Renal cortex interstitium (tissue), 11 donors: ENCODE measurements around the gene IFITM1. TPM values are rescaled to one million over a fixed set of nuclear protein-coding genes. Genes with fewer than 3 reads are reported as not detected.
"Not testable (repeated sequence)": the region's sequence is repeated elsewhere in the genome, so short reads cannot be mapped to it uniquely, and the experiment has no call there.

Source experiments
- DNase-seq, 11 donors: peaks; one replicate each; pipeline ENCODE4 v3.0.0-alpha.2; 2013; ENCODE audit warnings: low read depth in 9 of 11, low spot score in 4 of 11; ENCODE audit errors: extremely low read depth in 1 of 11
- polyA plus RNA-seq, 3 donors: library from polyadenylated mRNA; unstranded; fragments of 120-200 nt; gene quantifications; one replicate each; pipeline ENCODE4 v1.2.1, GENCODE V29; 2013; ENCODE audit not compliant: insufficient read length in 3 of 3

The IFITM1 gene
- polyA plus RNA-seq, 3 donors = 36.7 to 47.9 (median 42.5) TPM

- peak in 1 of 11 donors; percentile 47 for DNase-seq
Measured at GRCh38 chr11:279966-280705, 33.7 kb upstream of the IFITM1 start.

- DNase-seq = no peak
Measured at GRCh38 chr11:280706-281485, 32.9 kb upstream of the IFITM1 start.

- DNase-seq = no peak
Measured at GRCh38 chr11:281486-282161, 32.2 kb upstream of the IFITM1 start.

- no peak for DNase-seq
Measured at GRCh38 chr11:282171-282570, 31.7 kb upstream of the IFITM1 start.

GRCh38 chr11:282630-283360 lies 31.0 kb upstream of the IFITM1 start:
- no peak for DNase-seq

GRCh38 chr11:283405-284104 lies 30.3 kb upstream of the IFITM1 start:
- DNase-seq = no peak

- DNase-seq = peak in 4 of 11 donors; percentile 44 to 55 (median 52)
Measured at GRCh38 chr11:284105-285020, 29.5 kb upstream of the IFITM1 start.

- no peak for DNase-seq
Measured at GRCh38 chr11:285021-285893, 28.6 kb upstream of the IFITM1 start.

GRCh38 chr11:285894-286220 lies 28.0 kb upstream of the IFITM1 start:
- DNase-seq = no peak

GRCh38 chr11:286977-287820 lies 26.6 kb upstream of the IFITM1 start:
- DNase-seq = not testable (repeated sequence)

GRCh38 chr11:287821-288477 lies 25.9 kb upstream of the IFITM1 start:
- DNase-seq = no peak

- DNase-seq = peak in 2 of 11 donors; percentile 46 to 49
Measured at GRCh38 chr11:288478-289397, 25.1 kb upstream of the IFITM1 start, which contains the start of gene PGGHG. Gene PGGHG, plus strand, starts transcription at chr11:289126. Its CDS starts 691 bp downstream, at chr11:289817.

GRCh38 chr11:289398-289711 lies 24.5 kb upstream of the IFITM1 start:
- no peak for DNase-seq
